Activated T-cell treated with anti-CD3 and anti-CD28 coated beads, Interleukin-2, amount 50 U/mL, for 1 hour (primary cell): ENCODE results near the gene ACAP2.
"Not testable (repeated sequence)": the region's sequence is repeated elsewhere in the genome, so short reads cannot be mapped to it uniquely, and the experiment has no call there.

ENCODE experiments used
- DNase-seq: peaks from one replicate; pipeline ENCODE4 v3.0.0-alpha.2; 2020

The ACAP2 gene

GRCh38 chr3:195385526-195385925, 57.3 kb downstream of the ACAP2 start:
- DNase-seq: no peak

GRCh38 chr3:195384952-195385351, 57.9 kb downstream of the ACAP2 start:
- DNase-seq: no peak

GRCh38 chr3:195372220-195372619, 70.6 kb downstream of the ACAP2 start:
- no peak for DNase-seq

- no peak for DNase-seq
These were observed 76.5 kb downstream of the ACAP2 start for GRCh38 chr3:195366200-195366925.

GRCh38 chr3:195365371-195365770, 77.4 kb downstream of the ACAP2 start:
- no peak for DNase-seq

GRCh38 chr3:195357797-195358196, 85.0 kb downstream of the ACAP2 start:
- DNase-seq: not testable (repeated sequence)

GRCh38 chr3:195356151-195357086, 86.4 kb downstream of the ACAP2 start:
- no peak for DNase-seq

GRCh38 chr3:195354009-195354408, 88.8 kb downstream of the ACAP2 start:
- DNase-seq: not testable (repeated sequence)

GRCh38 chr3:195352895-195353488, 89.8 kb downstream of the ACAP2 start:
- DNase-seq: no peak

- no peak for DNase-seq
These were observed 94.2 kb downstream of the ACAP2 start for GRCh38 chr3:195348426-195349115.

- no peak for DNase-seq
These were observed 105.1 kb downstream of the ACAP2 start for GRCh38 chr3:195337747-195338146.

- DNase-seq: no peak
These were observed 107.9 kb downstream of the ACAP2 start for GRCh38 chr3:195334967-195335366.

- DNase-seq: no peak
These were observed 123.8 kb downstream of the ACAP2 start for GRCh38 chr3:195319060-195319459.

- DNase-seq: no peak
These were observed 130.1 kb downstream of the ACAP2 start for GRCh38 chr3:195312714-195313113.

- DNase-seq: no peak
These were observed 135.1 kb downstream of the ACAP2 start for GRCh38 chr3:195307711-195308110.

GRCh38 chr3:195306369-195306768, 136.5 kb downstream of the ACAP2 start:
- DNase-seq: no peak

GRCh38 chr3:195302431-195302830, 140.4 kb downstream of the ACAP2 start:
- no peak for DNase-seq

- DNase-seq: no peak
These were observed 145.4 kb downstream of the ACAP2 start for GRCh38 chr3:195297446-195297845.

- DNase-seq: no peak
These were observed 146.2 kb downstream of the ACAP2 start for GRCh38 chr3:195296662-195297061.

- DNase-seq: no peak
These were observed 151.7 kb downstream of the ACAP2 start for GRCh38 chr3:195291121-195291520.

GRCh38 chr3:195290643-195291042, 152.2 kb downstream of the ACAP2 start:
- not testable (repeated sequence) for DNase-seq

- DNase-seq: no peak
These were observed 156.5 kb downstream of the ACAP2 start for GRCh38 chr3:195286115-195286872.
